ENCODE data around the gene MCM3AP. TPM values are rescaled to one million over a fixed set of nuclear protein-coding genes. Genes with fewer than 3 reads are reported as not detected.
A peak's percentile ranks its signal among the peaks of the same experiment; 100 is the strongest.
"Not testable (repeated sequence)": the region's sequence is repeated elsewhere in the genome, so short reads cannot be mapped to it uniquely, and the experiment has no call there.

MCM3AP gene
- total RNA-seq, 2 experiments from 2014 or later: 94.3 to 96.5 TPM

- Histone ChIP-seq H3K4me3 (ENCODE audit: low read length) (peak overlapping the region; percentile 87), H3K27ac (ENCODE audit: low read depth in 1 of 2, low read length in 2 of 2) (peak overlapping the region in 1 of 2 donors; percentile 43), H3K27me3 (ENCODE audit: control insufficient read depth in 1 of 2, insufficient read depth in 2 of 2, low read length in 2 of 2) (no peaks in the 10 kb centered on the region), H3K9me3 (ENCODE audit: control insufficient read depth in 1 of 2, insufficient read depth in 1 of 2, low read length in 2 of 2) (no peaks in the 10 kb centered on the region), H3K4me1 (ENCODE audit: insufficient read depth, low read length) (peaks cover 31% of the 10 kb centered on the region), H3K36me3 (ENCODE audit: insufficient read depth, low read length) (no peaks in the 10 kb centered on the region)
- no peaks in the 10 kb centered on the region for H3K9me3 Mint-ChIP-seq
- peak overlapping the region; percentile 88 for H3K4me3 Mint-ChIP-seq
- intact Hi-C loops (cut with DNase I, micrococcal nuclease): loop anchor here (1.0 to 10.0 kb wide), 5 partner anchors 44 to 941 kb away; partner anchors contain the start of genes MCM3AP (in 1 of the 2), POFUT2 (in 1 of the 2), SPATC1L (in 1 of the 2) and YBEY (in 1 of the 2)
- ChIA-PET CTCF (interaction anchor here (1.3 kb wide), 1 partner anchor 8 kb away, joined by 3 read pairs; no protein-coding TSS in a partner anchor), POLR2A (no interaction called here)
- peaks cover 22% of the 10 kb centered on the region for H3K36me3 Mint-ChIP-seq (ENCODE audit: low read depth)
- TF ChIP-seq CTCF (IDR thresholded peaks at IDR 0.05): no peak
- no peaks in the 10 kb centered on the region for H3K27me3 Mint-ChIP-seq
- H3K27ac Mint-ChIP-seq: peak overlapping the region; percentile 75
- no peak for ATAC-seq (ENCODE audit: poor library complexity)
- peak in 2 of 14 experiments; percentile 15 to 32 for DNase-seq
- H3K4me1 Mint-ChIP-seq (ENCODE audit: low read depth): peaks cover 54% of the 10 kb centered on the region
Measured at GRCh38 chr21:46227811-46228344, 57.5 kb downstream of the MCM3AP start.

- peaks cover 3% of the 10 kb centered on the region for H3K36me3 ChIP-seq (ENCODE audit: insufficient read depth, low read length)
- POLR2A ChIA-PET: no interaction called here
- intact Hi-C loops (cut with DNase I, micrococcal nuclease): loop anchor here (5.0 to 10.0 kb wide), 4 partner anchors 58 to 940 kb away; partner anchors contain the start of genes MCM3AP (in 1 of the 2), POFUT2 (in 1 of the 2) and YBEY (in 1 of the 2)
- no peak for TF ChIP-seq CTCF (IDR thresholded peaks at IDR 0.05)
- Mint-ChIP-seq H3K27ac (peak overlapping the region; percentile 75), H3K27me3 (no peaks in the 10 kb centered on the region), H3K4me3 (peak overlapping the region; percentile 88), H3K36me3 (ENCODE audit: low read depth) (peaks cover 25% of the 10 kb centered on the region), H3K4me1 (ENCODE audit: low read depth) (peaks cover 54% of the 10 kb centered on the region), H3K9me3 (no peaks in the 10 kb centered on the region)
- CTCF ChIA-PET: interaction anchor here (1.3 kb wide), 1 partner anchor 9 kb away, joined by 3 read pairs; no protein-coding TSS in a partner anchor
- ATAC-seq (ENCODE audit: poor library complexity) (no peak), DNase-seq (peak in 1 of 14 experiments; percentile 15)
- H3K27ac ChIP-seq (ENCODE audit: low read depth in 1 of 2, low read length in 2 of 2): no peak overlapping the region
- H3K27me3 ChIP-seq (ENCODE audit: control insufficient read depth in 1 of 2, insufficient read depth in 2 of 2, low read length in 2 of 2): no peaks in the 10 kb centered on the region
- H3K9me3 ChIP-seq (ENCODE audit: control insufficient read depth in 1 of 2, insufficient read depth in 1 of 2, low read length in 2 of 2): no peaks in the 10 kb centered on the region
- peaks cover 31% of the 10 kb centered on the region for H3K4me1 ChIP-seq (ENCODE audit: insufficient read depth, low read length)
- H3K4me3 ChIP-seq (ENCODE audit: low read length): no peak overlapping the region
Measured at GRCh38 chr21:46226920-46227599, 58.4 kb downstream of the MCM3AP start.

- DNase-seq (no peak), ATAC-seq (ENCODE audit: poor library complexity) (no peak)
- H3K36me3 Mint-ChIP-seq (ENCODE audit: low read depth): peaks cover 30% of the 10 kb centered on the region
- Histone ChIP-seq H3K4me1 (ENCODE audit: insufficient read depth, low read length) (peaks cover 31% of the 10 kb centered on the region), H3K36me3 (ENCODE audit: insufficient read depth, low read length) (peaks cover 11% of the 10 kb centered on the region), H3K27ac (ENCODE audit: low read depth in 1 of 2, low read length in 2 of 2) (no peak overlapping the region), H3K9me3 (ENCODE audit: control insufficient read depth in 1 of 2, insufficient read depth in 1 of 2, low read length in 2 of 2) (no peaks in the 10 kb centered on the region), H3K27me3 (ENCODE audit: control insufficient read depth in 1 of 2, insufficient read depth in 2 of 2, low read length in 2 of 2) (no peaks in the 10 kb centered on the region), H3K4me3 (ENCODE audit: low read length) (no peak overlapping the region)
- TF ChIP-seq CTCF (IDR thresholded peaks at IDR 0.05): no peak
- intact Hi-C loops (cut with DNase I, micrococcal nuclease): loop anchor here (5.0 to 10.0 kb wide), 4 partner anchors 59 to 939 kb away; partner anchors contain the start of genes MCM3AP (in 1 of the 2), POFUT2 (in 1 of the 2) and YBEY (in 1 of the 2)
- no peaks in the 10 kb centered on the region for H3K27me3 Mint-ChIP-seq
- H3K4me1 Mint-ChIP-seq (ENCODE audit: low read depth): peaks cover 49% of the 10 kb centered on the region
- H3K4me3 Mint-ChIP-seq: peak overlapping the region; percentile 35
- H3K27ac Mint-ChIP-seq: peak overlapping the region; percentile 75
- H3K9me3 Mint-ChIP-seq: no peaks in the 10 kb centered on the region
- ChIA-PET CTCF (no interaction called here), POLR2A (no interaction called here)
Measured at GRCh38 chr21:46226146-46226545, 59.3 kb downstream of the MCM3AP start.

- ATAC-seq (ENCODE audit: poor library complexity); H3K9me3 ChIP-seq (ENCODE audit: control insufficient read depth in 1 of 2, insufficient read depth in 1 of 2, low read length in 2 of 2); H3K27me3 ChIP-seq (ENCODE audit: control insufficient read depth in 1 of 2, insufficient read depth in 2 of 2, low read length in 2 of 2); DNase-seq; H3K27ac Mint-ChIP-seq; H3K4me3 ChIP-seq (ENCODE audit: low read length); H3K4me3 Mint-ChIP-seq; H3K27ac ChIP-seq (ENCODE audit: low read depth in 1 of 2, low read length in 2 of 2); H3K9me3 Mint-ChIP-seq; CTCF ChIA-PET; H3K27me3 Mint-ChIP-seq; POLR2A ChIA-PET: not testable (repeated sequence)
- intact Hi-C loops (cut with DNase I, micrococcal nuclease): loop anchor here in 1 of 2 experiments (10.0 kb wide), 1 partner anchor 61 kb away; the partner anchor contains the start of genes MCM3AP and YBEY
- Histone ChIP-seq H3K36me3 (ENCODE audit: insufficient read depth, low read length) (peaks cover 27% of the 10 kb centered on the region), H3K4me1 (ENCODE audit: insufficient read depth, low read length) (peaks cover 23% of the 10 kb centered on the region)
- Mint-ChIP-seq H3K4me1 (ENCODE audit: low read depth) (peaks cover 32% of the 10 kb centered on the region), H3K36me3 (ENCODE audit: low read depth) (peaks cover 45% of the 10 kb centered on the region)
Measured at GRCh38 chr21:46223661-46224060, 61.8 kb downstream of the MCM3AP start.

Measured in CD4-positive, alpha-beta T cell (primary cell).